H9 (cell line): Measurements from ENCODE around the gene PRAMEF20. TPM values are rescaled to one million over a fixed set of nuclear protein-coding genes. Genes with fewer than 3 reads are reported as not detected.
"Not testable (repeated sequence)": the region's sequence is repeated elsewhere in the genome, so short reads cannot be mapped to it uniquely, and the experiment has no call there.

ENCODE experiments used
- DNase-seq: peaks from one replicate; pipeline ENCODE4 v3.0.0-alpha.2; 2017
- H2AFZ ChIP-seq: one replicate; pipeline ENCODE4 v1.6.1; 2013; ENCODE audit warnings: mild to moderate bottlenecking, low read length, control low read depth, moderate library complexity
- H2AK5ac ChIP-seq: 2 replicates; pipeline ENCODE4 v1.6.1; 2013; ENCODE audit warnings: low read length, control low read depth, mixed read lengths; ENCODE audit not compliant: insufficient read length
- H2BK120ac ChIP-seq: one replicate; pipeline ENCODE4 v1.6.1; 2013; ENCODE audit warnings: low read depth, mild to moderate bottlenecking, low read length, control low read depth, inconsistent platforms; ENCODE audit not compliant: poor library complexity, severe bottlenecking
- H2BK12ac ChIP-seq: 2 replicates; pipeline ENCODE4 v1.6.1; 2013; ENCODE audit warnings: low read length, control low read depth, mixed read lengths, low read depth; ENCODE audit not compliant: insufficient read length
- H2BK15ac ChIP-seq: 2 replicates; pipeline ENCODE4 v1.6.1; 2013; ENCODE audit warnings: low read depth, low read length, control low read depth
- H2BK20ac ChIP-seq: one replicate; pipeline ENCODE4 v1.6.1; 2013; ENCODE audit warnings: low read depth, mild to moderate bottlenecking, low read length, control low read depth, inconsistent platforms; ENCODE audit not compliant: poor library complexity, severe bottlenecking
- H2BK5ac ChIP-seq: 2 replicates; pipeline ENCODE4 v1.6.1; 2013; ENCODE audit warnings: low read length, control low read depth, mixed read lengths; ENCODE audit not compliant: insufficient read length
- H3K14ac ChIP-seq: 2 replicates; pipeline ENCODE4 v1.6.1; 2013; ENCODE audit warnings: low read length, control low read depth; ENCODE audit not compliant: insufficient read depth
- H3K18ac ChIP-seq: 2 replicates; pipeline ENCODE4 v1.6.1; 2013; ENCODE audit warnings: low read depth, mild to moderate bottlenecking, mixed read lengths, low read length, control low read depth; ENCODE audit not compliant: insufficient read length
- H3K23ac ChIP-seq: 2 replicates; pipeline ENCODE4 v1.6.1; 2013; ENCODE audit warnings: low read length, control low read depth, mixed read lengths, low read depth; ENCODE audit not compliant: insufficient read length
- H3K23me2 ChIP-seq: 2 replicates; pipeline ENCODE4 v1.6.1; 2013; ENCODE audit warnings: low read depth, mild to moderate bottlenecking, mixed read lengths, low read length, control low read depth; ENCODE audit not compliant: insufficient read length, poor library complexity, severe bottlenecking
- H3K27ac ChIP-seq: 2 replicates; pipeline ENCODE4 v1.5.1; 2013; ENCODE audit warnings: low read length, control low read depth, mixed read lengths, low read depth; ENCODE audit not compliant: insufficient read length
- H3K27me3 ChIP-seq: 2 replicates; pipeline ENCODE4 v1.6.1; 2013; ENCODE audit warnings: low read length, control low read depth, inconsistent platforms; ENCODE audit not compliant: insufficient read depth
- H3K4ac ChIP-seq: 2 replicates; pipeline ENCODE4 v1.6.1; 2013; ENCODE audit warnings: low read depth, mild to moderate bottlenecking, control low read depth, inconsistent platforms, low read length, moderate library complexity
- H3K4me1 ChIP-seq: 2 replicates; pipeline ENCODE4 v1.6.1; 2013; ENCODE audit warnings: low read length, control low read depth, inconsistent platforms; ENCODE audit not compliant: insufficient read depth
- H3K4me2 ChIP-seq: 2 replicates; pipeline ENCODE4 v1.6.1; 2013; ENCODE audit warnings: low read length, control low read depth, mixed read lengths; ENCODE audit not compliant: insufficient read length, insufficient read depth
- H3K56ac ChIP-seq: 2 replicates; pipeline ENCODE4 v1.6.1; 2013; ENCODE audit warnings: low read depth, mild to moderate bottlenecking, mixed read lengths, low read length, control low read depth; ENCODE audit not compliant: insufficient read length
- H3K79me1 ChIP-seq: 2 replicates; pipeline ENCODE4 v1.6.1; 2013; ENCODE audit warnings: low read depth, mild to moderate bottlenecking, moderate library complexity, low read length, control low read depth, inconsistent platforms; ENCODE audit not compliant: insufficient read depth, poor library complexity, severe bottlenecking
- H3K79me2 ChIP-seq: 2 replicates; pipeline ENCODE4 v1.6.1; 2013; ENCODE audit warnings: low read length, control low read depth, inconsistent platforms; ENCODE audit not compliant: insufficient read depth
- H3K9ac ChIP-seq: 2 replicates; pipeline ENCODE4 v1.6.1; 2013; ENCODE audit warnings: low read length, control low read depth, mixed read lengths; ENCODE audit not compliant: insufficient read length; ENCODE audit errors: extremely low read depth
- H3K9me3 ChIP-seq: one replicate; pipeline ENCODE4 v1.6.1; 2013; ENCODE audit warnings: low read depth, low read length, inconsistent platforms; ENCODE audit not compliant: control insufficient read depth
- H3T11ph ChIP-seq: one replicate; pipeline ENCODE4 v1.6.1; 2013; ENCODE audit warnings: mild to moderate bottlenecking, low read length, control low read depth, inconsistent platforms
- H4K20me1 ChIP-seq: one replicate; pipeline ENCODE4 v1.6.1; 2013; ENCODE audit not compliant: control insufficient read depth, insufficient read length, insufficient read depth
- H4K5ac ChIP-seq: 2 replicates; pipeline ENCODE4 v1.6.1; 2013; ENCODE audit warnings: low read depth, mild to moderate bottlenecking, mixed read lengths, low read length, control low read depth; ENCODE audit not compliant: insufficient read length
- H4K8ac ChIP-seq: replicated peaks from 2 replicates; pipeline ENCODE4 v1.6.1; 2013; ENCODE audit warnings: low read length, control low read depth, mixed read lengths, low read depth; ENCODE audit not compliant: insufficient read length
- H4K91ac ChIP-seq: 2 replicates; pipeline ENCODE4 v1.6.1; 2013; ENCODE audit warnings: low read depth, mild to moderate bottlenecking, moderate library complexity, mixed read lengths, low read length, control low read depth; ENCODE audit not compliant: insufficient read length
- H3K27ac Mint-ChIP-seq, 3 experiments: 2 replicates in 2 of 3; 3 replicates in 1 of 3; pipeline ENCODE4 v1.8.0; 2020 to 2021; ENCODE audit warnings: mixed read lengths in 3 of 3, mild to moderate bottlenecking in 1 of 3, moderate library complexity in 1 of 3
- H3K27me3 Mint-ChIP-seq: 2 replicates; pipeline ENCODE4 v1.8.0; 2021; ENCODE audit warnings: low read depth, mild to moderate bottlenecking, moderate library complexity, mixed read lengths
- H3K36me3 Mint-ChIP-seq, 3 experiments: 2 replicates in 2 of 3; 3 replicates in 1 of 3; pipeline ENCODE4 v1.8.0; 2020 to 2021; ENCODE audit warnings: low read depth in 3 of 3, mixed read lengths in 3 of 3; ENCODE audit not compliant: insufficient read depth in 1 of 3
- H3K4me1 Mint-ChIP-seq, 2 experiments: 2 replicates each; pipeline ENCODE4 v1.8.0; 2020; ENCODE audit warnings: mixed read lengths in 2 of 2
- H3K4me3 Mint-ChIP-seq, 2 experiments: 2 replicates in 1 of 2; 3 replicates in 1 of 2; pipeline ENCODE4 v1.8.0; 2020 to 2021; ENCODE audit warnings: mild to moderate bottlenecking in 2 of 2, mixed read lengths in 2 of 2, moderate library complexity in 1 of 2
- H3K9me3 Mint-ChIP-seq, 2 experiments: 2 replicates in 1 of 2; 3 replicates in 1 of 2; pipeline ENCODE4 v1.8.0; 2020; ENCODE audit warnings: mild to moderate bottlenecking in 2 of 2, mixed read lengths in 2 of 2, moderate library complexity in 1 of 2
- WGBS: extraction: QIAGEN DNeasy Blood & Tissue Kit; methylation state at CpG from one replicate; pipeline ENCODE4 v1.1.7; 2013; ENCODE audit warnings: missing lambda C conversion rate, low lambda C conversion rate, mixed read lengths; ENCODE audit not compliant: insufficient read length; ENCODE audit errors: extremely low coverage; 5-methylcytosine and 5-hydroxymethylcytosine counted together
- total RNA-seq: library from RNA; stranded (reverse); gene quantifications from 2 replicates; pipeline ENCODE4 v1.2.1, GENCODE V29; 2021

The PRAMEF20 gene
- total RNA-seq, 1 experiment from 2014 or later: not detected

DNA sequence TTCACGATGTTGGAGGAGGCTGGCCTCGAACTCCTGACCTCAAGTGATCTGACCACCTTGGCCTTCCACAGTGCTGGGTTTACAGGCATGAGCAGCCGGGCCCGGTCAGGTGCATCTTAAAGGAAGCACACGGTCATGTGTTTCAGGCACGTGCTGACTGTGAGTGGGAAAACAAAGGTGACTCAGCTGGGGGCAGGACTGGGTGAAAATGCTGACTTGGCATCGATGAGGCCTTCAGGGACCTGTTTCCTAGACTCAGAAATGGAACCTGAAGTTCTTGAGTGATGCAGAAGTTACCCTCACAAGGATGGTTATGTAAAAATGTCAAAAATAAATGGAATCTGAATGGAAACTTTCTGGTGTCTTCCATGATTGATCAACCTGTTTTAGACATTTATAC lies 17.2 kb upstream of the PRAMEF20 start:
- not testable (repeated sequence) for H2AFZ ChIP-seq, H2BK15ac ChIP-seq, H3K4me1 Mint-ChIP-seq, H2BK20ac ChIP-seq, H2BK12ac ChIP-seq, H3K23me2 ChIP-seq, H3K79me1 ChIP-seq, H3K23ac ChIP-seq, H3K27ac Mint-ChIP-seq, H3K4me1 ChIP-seq, H4K5ac ChIP-seq, DNase-seq, H3K14ac ChIP-seq, H3K79me2 ChIP-seq, H2BK5ac ChIP-seq, H3K56ac ChIP-seq, H4K20me1 ChIP-seq, H3K4me2 ChIP-seq, H3K27me3 Mint-ChIP-seq, H3T11ph ChIP-seq, H3K4ac ChIP-seq, H3K27me3 ChIP-seq, H3K27ac ChIP-seq, H2BK120ac ChIP-seq, H3K18ac ChIP-seq, H2AK5ac ChIP-seq, H4K91ac ChIP-seq, H3K9ac ChIP-seq, H4K8ac ChIP-seq, H3K4me3 Mint-ChIP-seq
- WGBS: no CpG with 5 or more reads among the region's 7 CpGs
- peaks cover 56% of the 10 kb centered on the region for H3K9me3 ChIP-seq
- Mint-ChIP-seq H3K36me3 (peaks cover 3 to 11% (median 10%) of the 10 kb centered on the region in 3 experiments; a peak in 5 of 7 replicates), H3K9me3 (peaks cover 74 to 89% of the 10 kb centered on the region in 2 experiments)

DNA sequence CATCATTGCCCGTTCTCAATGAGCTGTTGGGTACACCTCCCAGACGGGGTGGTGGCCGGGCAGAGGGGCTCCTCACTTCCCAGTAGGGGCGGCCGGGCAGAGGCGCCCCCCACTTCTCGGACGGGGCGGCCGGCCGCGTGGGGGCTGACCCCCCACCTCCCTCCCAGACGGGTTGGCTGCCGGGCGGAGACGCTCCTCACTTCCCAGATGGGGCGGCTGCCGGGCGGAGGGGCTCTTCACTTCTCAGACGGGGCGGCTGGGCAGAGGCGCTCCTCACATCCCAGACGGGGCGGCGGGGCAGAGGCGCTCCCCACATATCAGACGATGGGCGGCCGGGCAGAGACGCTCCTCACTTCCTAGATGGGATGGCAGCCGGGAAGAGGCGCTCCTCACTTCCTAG lies 15.5 kb upstream of the PRAMEF20 start:
- H3K18ac ChIP-seq, H3K27me3 Mint-ChIP-seq: not testable (repeated sequence)

More for the DNA sequence above, 15.5 kb upstream of the PRAMEF20 start:
- Mint-ChIP-seq H3K9me3 (peaks cover 78 to 93% of the 10 kb centered on the region in 2 experiments), H3K36me3 (peaks cover 3 to 12% (median 11%) of the 10 kb centered on the region in 3 experiments; a peak in 5 of 7 replicates)
- H3K4me3 Mint-ChIP-seq, H3K79me1 ChIP-seq, H2AFZ ChIP-seq, H3K9ac ChIP-seq, H2BK120ac ChIP-seq, H2BK12ac ChIP-seq, H3K4me2 ChIP-seq, DNase-seq, H3K27ac Mint-ChIP-seq, H2BK5ac ChIP-seq, H3K56ac ChIP-seq, H3K27me3 ChIP-seq, H4K20me1 ChIP-seq, H3K14ac ChIP-seq, H4K5ac ChIP-seq, H3K4ac ChIP-seq, H4K91ac ChIP-seq, H3K79me2 ChIP-seq, H3K27ac ChIP-seq, H4K8ac ChIP-seq, H3T11ph ChIP-seq, H2BK20ac ChIP-seq, H2AK5ac ChIP-seq, H3K23ac ChIP-seq, H3K23me2 ChIP-seq, H3K4me1 ChIP-seq, H3K4me1 Mint-ChIP-seq, H2BK15ac ChIP-seq: not testable (repeated sequence)
- no CpG with 5 or more reads among the region's 32 CpGs for WGBS
- peaks cover 47% of the 10 kb centered on the region for H3K9me3 ChIP-seq
